A673 (cell line): ENCODE results near the gene CLDN20.

Experiments
- CTCF ChIP-seq: fragments of 300-800, 200-600 bp; sonication (generic); conservative IDR thresholded peaks from 2 replicates; pipeline ENCODE4 v1.5.1; 2017; ENCODE audit warnings: low read depth, mild to moderate bottlenecking, antibody characterized with exemption, low read length, moderate library complexity, mixed read lengths
- EZH2 ChIP-seq: fragments of 200-600 bp; sonication (generic); IDR thresholded peaks from 2 replicates; pipeline ENCODE4 v1.6.1; 2017; ENCODE audit warnings: borderline replicate concordance, low read depth, mild to moderate bottlenecking, mixed read lengths, antibody characterized with exemption, low read length; ENCODE audit not compliant: poor library complexity, severe bottlenecking

- TF ChIP-seq CTCF (no peak), EZH2 (no peak)
Measured at GRCh38 chr6:155256122-155256795, 7.6 kb upstream of the CLDN20 start.
